Measurements from ENCODE around the gene HPCAL1. TPM values are rescaled to one million over a fixed set of nuclear protein-coding genes. Genes with fewer than 3 reads are reported as not detected.
"Not testable (repeated sequence)": the region's sequence is repeated elsewhere in the genome, so short reads cannot be mapped to it uniquely, and the experiment has no call there.

The HPCAL1 gene
- total RNA-seq, 1 experiment from 2014 or later, result 5.0 TPM

GRCh38 chr2:10286216-10287037 is 16.3 kb upstream of the HPCAL1 start:
- Histone ChIP-seq H3K27me3 (ENCODE audit: low read length) (no peaks in the 10 kb centered on the region), H2AFZ (ENCODE audit: low read length) (no peak overlapping the region), H3K4me2 (ENCODE audit: low read depth, low read length, poor library complexity, severe bottlenecking) (no peak overlapping the region), H3K9me3 (ENCODE audit: low read length) (no peaks in the 10 kb centered on the region), H3K4me3 (ENCODE audit: low read length) (no peak overlapping the region), H3K9ac (ENCODE audit: low read length) (no peak overlapping the region), H3K27ac (ENCODE audit: low read length) (no peak overlapping the region), H3K9me2 (replicated peaks; ENCODE audit: insufficient read depth, low read length) (no peaks in the 10 kb centered on the region), H4K20me1 (ENCODE audit: insufficient read depth, low read depth, low read length) (no peaks in the 10 kb centered on the region), H3K4me1 (ENCODE audit: low read length) (no peaks in the 10 kb centered on the region), H3K36me3 (ENCODE audit: insufficient read depth, low read length) (no peaks in the 10 kb centered on the region), H3K79me2 (ENCODE audit: low read length) (no peaks in the 10 kb centered on the region)
- DNase-seq, result no peak

- Histone ChIP-seq H3K27me3 (ENCODE audit: low read length) (no peaks in the 10 kb centered on the region), H3K9ac (ENCODE audit: low read length) (no peak overlapping the region), H3K9me3 (ENCODE audit: low read length) (no peaks in the 10 kb centered on the region), H3K4me3 (ENCODE audit: low read length) (no peak overlapping the region), H3K27ac (ENCODE audit: low read length) (no peak overlapping the region), H3K79me2 (ENCODE audit: low read length) (no peaks in the 10 kb centered on the region), H3K4me2 (ENCODE audit: low read depth, low read length, poor library complexity, severe bottlenecking) (no peak overlapping the region), H3K36me3 (ENCODE audit: insufficient read depth, low read length) (no peaks in the 10 kb centered on the region), H3K4me1 (ENCODE audit: low read length) (no peaks in the 10 kb centered on the region), H2AFZ (ENCODE audit: low read length) (no peak overlapping the region), H3K9me2 (replicated peaks; ENCODE audit: insufficient read depth, low read length) (no peaks in the 10 kb centered on the region), H4K20me1 (ENCODE audit: insufficient read depth, low read depth, low read length) (no peaks in the 10 kb centered on the region)
- no peak for DNase-seq
Measured at GRCh38 chr2:10287761-10288160, 14.9 kb upstream of the HPCAL1 start.

GRCh38 chr2:10288606-10289005 is 14.1 kb upstream of the HPCAL1 start:
- H3K4me1 ChIP-seq (ENCODE audit: low read length), result no peaks in the 10 kb centered on the region
- no peaks in the 10 kb centered on the region for H3K9me3 ChIP-seq (ENCODE audit: low read length)
- DNase-seq, result no peak
- H3K9me2 ChIP-seq (replicated peaks; ENCODE audit: insufficient read depth, low read length), result no peaks in the 10 kb centered on the region
- H3K36me3 ChIP-seq (ENCODE audit: insufficient read depth, low read length), result no peaks in the 10 kb centered on the region
- H3K27ac ChIP-seq (ENCODE audit: low read length), result no peak overlapping the region
- no peak overlapping the region for H2AFZ ChIP-seq (ENCODE audit: low read length)
- H3K9ac ChIP-seq (ENCODE audit: low read length), result no peak overlapping the region
- H3K79me2 ChIP-seq (ENCODE audit: low read length), result no peaks in the 10 kb centered on the region
- no peak overlapping the region for H3K4me3 ChIP-seq (ENCODE audit: low read length)
- no peak overlapping the region for H3K4me2 ChIP-seq (ENCODE audit: low read depth, low read length, poor library complexity, severe bottlenecking)
- H4K20me1 ChIP-seq (ENCODE audit: insufficient read depth, low read depth, low read length), result no peaks in the 10 kb centered on the region
- H3K27me3 ChIP-seq (ENCODE audit: low read length), result no peaks in the 10 kb centered on the region

- Histone ChIP-seq H2AFZ (ENCODE audit: low read length) (no peak overlapping the region), H4K20me1 (ENCODE audit: insufficient read depth, low read depth, low read length) (no peaks in the 10 kb centered on the region), H3K4me3 (ENCODE audit: low read length) (no peak overlapping the region), H3K79me2 (ENCODE audit: low read length) (no peaks in the 10 kb centered on the region), H3K9me2 (replicated peaks; ENCODE audit: insufficient read depth, low read length) (no peaks in the 10 kb centered on the region), H3K27me3 (ENCODE audit: low read length) (no peaks in the 10 kb centered on the region), H3K36me3 (ENCODE audit: insufficient read depth, low read length) (no peaks in the 10 kb centered on the region), H3K4me1 (ENCODE audit: low read length) (no peaks in the 10 kb centered on the region), H3K9me3 (ENCODE audit: low read length) (no peaks in the 10 kb centered on the region), H3K27ac (ENCODE audit: low read length) (no peak overlapping the region), H3K4me2 (ENCODE audit: low read depth, low read length, poor library complexity, severe bottlenecking) (no peak overlapping the region), H3K9ac (ENCODE audit: low read length) (no peak overlapping the region)
- no peak for DNase-seq
Measured at GRCh38 chr2:10289352-10289751, 13.4 kb upstream of the HPCAL1 start.

- Histone ChIP-seq H2AFZ (ENCODE audit: low read length) (no peak overlapping the region), H3K9me2 (replicated peaks; ENCODE audit: insufficient read depth, low read length) (no peaks in the 10 kb centered on the region), H3K36me3 (ENCODE audit: insufficient read depth, low read length) (no peaks in the 10 kb centered on the region), H3K4me1 (ENCODE audit: low read length) (no peaks in the 10 kb centered on the region), H3K27ac (ENCODE audit: low read length) (no peak overlapping the region), H3K4me2 (ENCODE audit: low read depth, low read length, poor library complexity, severe bottlenecking) (no peak overlapping the region), H3K4me3 (ENCODE audit: low read length) (no peak overlapping the region), H3K9ac (ENCODE audit: low read length) (no peak overlapping the region), H4K20me1 (ENCODE audit: insufficient read depth, low read depth, low read length) (no peaks in the 10 kb centered on the region), H3K79me2 (ENCODE audit: low read length) (no peaks in the 10 kb centered on the region), H3K9me3 (ENCODE audit: low read length) (no peaks in the 10 kb centered on the region), H3K27me3 (ENCODE audit: low read length) (no peaks in the 10 kb centered on the region)
- no peak for DNase-seq
Measured at GRCh38 chr2:10289891-10290290, 12.8 kb upstream of the HPCAL1 start.

- H3K79me2 ChIP-seq (ENCODE audit: low read length); H2AFZ ChIP-seq (ENCODE audit: low read length); DNase-seq; H3K36me3 ChIP-seq (ENCODE audit: insufficient read depth, low read length); H3K9ac ChIP-seq (ENCODE audit: low read length); H3K9me2 ChIP-seq (replicated peaks; ENCODE audit: insufficient read depth, low read length); H3K4me1 ChIP-seq (ENCODE audit: low read length); H3K27me3 ChIP-seq (ENCODE audit: low read length); H4K20me1 ChIP-seq (ENCODE audit: insufficient read depth, low read depth, low read length); H3K27ac ChIP-seq (ENCODE audit: low read length); H3K4me3 ChIP-seq (ENCODE audit: low read length); H3K4me2 ChIP-seq (ENCODE audit: low read depth, low read length, poor library complexity, severe bottlenecking); H3K9me3 ChIP-seq (ENCODE audit: low read length): not testable (repeated sequence)
Measured at GRCh38 chr2:10291376-10291775, 11.3 kb upstream of the HPCAL1 start.

- no peaks in the 10 kb centered on the region for H3K4me1 ChIP-seq (ENCODE audit: low read length)
- no peak for DNase-seq
- no peaks in the 10 kb centered on the region for H4K20me1 ChIP-seq (ENCODE audit: insufficient read depth, low read depth, low read length)
Measured at GRCh38 chr2:10292033-10292432, 10.7 kb upstream of the HPCAL1 start.

GRCh38 chr2:10293603-10294002 is 9.1 kb upstream of the HPCAL1 start:
- no peak overlapping the region for H3K9ac ChIP-seq (ENCODE audit: low read length)
- no peak overlapping the region for H2AFZ ChIP-seq (ENCODE audit: low read length)
- no peaks in the 10 kb centered on the region for H3K36me3 ChIP-seq (ENCODE audit: insufficient read depth, low read length)
- H3K27me3 ChIP-seq (ENCODE audit: low read length), result no peaks in the 10 kb centered on the region
- H3K27ac ChIP-seq (ENCODE audit: low read length), result no peak overlapping the region
- no peaks in the 10 kb centered on the region for H3K9me3 ChIP-seq (ENCODE audit: low read length)
- H3K79me2 ChIP-seq (ENCODE audit: low read length), result no peaks in the 10 kb centered on the region
- peaks cover 7% of the 10 kb centered on the region for H3K4me1 ChIP-seq (ENCODE audit: low read length)
- DNase-seq, result no peak
- H3K4me2 ChIP-seq (ENCODE audit: low read depth, low read length, poor library complexity, severe bottlenecking), result no peak overlapping the region
- no peaks in the 10 kb centered on the region for H4K20me1 ChIP-seq (ENCODE audit: insufficient read depth, low read depth, low read length)
- H3K9me2 ChIP-seq (replicated peaks; ENCODE audit: insufficient read depth, low read length), result no peaks in the 10 kb centered on the region
- H3K4me3 ChIP-seq (ENCODE audit: low read length), result no peak overlapping the region

More at GRCh38 chr2:10292033-10292432, 10.7 kb upstream of the HPCAL1 start:
- H2AFZ ChIP-seq (ENCODE audit: low read length), result no peak overlapping the region
- H3K79me2 ChIP-seq (ENCODE audit: low read length), result no peaks in the 10 kb centered on the region
- H3K27me3 ChIP-seq (ENCODE audit: low read length), result no peaks in the 10 kb centered on the region
- H3K9ac ChIP-seq (ENCODE audit: low read length), result no peak overlapping the region
- no peaks in the 10 kb centered on the region for H3K9me3 ChIP-seq (ENCODE audit: low read length)
- no peaks in the 10 kb centered on the region for H3K36me3 ChIP-seq (ENCODE audit: insufficient read depth, low read length)
- H3K4me3 ChIP-seq (ENCODE audit: low read length), result no peak overlapping the region
- H3K4me2 ChIP-seq (ENCODE audit: low read depth, low read length, poor library complexity, severe bottlenecking), result no peak overlapping the region
- H3K27ac ChIP-seq (ENCODE audit: low read length), result no peak overlapping the region
- no peaks in the 10 kb centered on the region for H3K9me2 ChIP-seq (replicated peaks; ENCODE audit: insufficient read depth, low read length)
